IPS DF 6.9 (cell line): ENCODE measurements around the gene B4GALNT4.

Experiments used
- DNase-seq: peaks from one replicate; pipeline ENCODE4 v3.0.0-alpha.2; 2013; ENCODE audit warnings: low read depth, low spot score
- H3K27ac ChIP-seq: one replicate; pipeline ENCODE4 v1.5.1; 2013; ENCODE audit warnings: low read length, control low read depth
- H3K27me3 ChIP-seq: 2 replicates; pipeline ENCODE4 v1.6.1; 2013; ENCODE audit warnings: mild to moderate bottlenecking, low read length; ENCODE audit not compliant: control insufficient read depth, insufficient read depth
- H3K36me3 ChIP-seq: 2 replicates; pipeline ENCODE4 v1.6.1; 2013; ENCODE audit warnings: low read length; ENCODE audit not compliant: control insufficient read depth, insufficient read depth
- H3K4me1 ChIP-seq: 2 replicates; pipeline ENCODE4 v1.6.1; 2013; ENCODE audit warnings: low read length; ENCODE audit not compliant: control insufficient read depth, insufficient read depth
- H3K4me3 ChIP-seq: 2 replicates; pipeline ENCODE4 v1.5.1; 2013; ENCODE audit warnings: mild to moderate bottlenecking, low read length
- H3K9me3 ChIP-seq: 2 replicates; pipeline ENCODE4 v1.6.1; 2013; ENCODE audit warnings: low read length, inconsistent platforms; ENCODE audit not compliant: control insufficient read depth, insufficient read depth
- WGBS: extraction: QIAGEN DNeasy Blood & Tissue Kit; methylation state at CpG from one replicate; pipeline ENCODE4 v1.1.7; 2013; ENCODE audit warnings: mixed read lengths, missing lambda C conversion rate; ENCODE audit not compliant: insufficient read length, insufficient coverage; 5-methylcytosine and 5-hydroxymethylcytosine counted together

Gene B4GALNT4

GRCh38 chr11:429931-430456 lies 60.7 kb downstream of the B4GALNT4 start:
- no peak overlapping the region for H3K4me3 ChIP-seq
- DNase-seq, result no peak
- WGBS, result no CpG with 5 or more reads among the region's 25 CpGs
- no peaks in the 10 kb centered on the region for H3K27me3 ChIP-seq
- H3K27ac ChIP-seq, result no peak overlapping the region
- peaks cover 6% of the 10 kb centered on the region; the same call in 1 of the 2 replicates for H3K36me3 ChIP-seq
- H3K4me1 ChIP-seq, result no peaks in the 10 kb centered on the region; the same call in 1 of the 2 replicates
- H3K9me3 ChIP-seq, result no peaks in the 10 kb centered on the region
